HCT116 (cell line): ENCODE data around the gene RIPOR2. TPM values are rescaled to one million over a fixed set of nuclear protein-coding genes. Genes with fewer than 3 reads are reported as not detected.

ENCODE experiments used
- ATAC-seq: fragments of 200-7000 bp; cut with Tn5 transposase; 2 replicates; pipeline ENCODE4 v1.9.1; 2020; ENCODE audit warnings: mild to moderate bottlenecking, moderate library complexity
- BruUV-seq: library from RNA; stranded (reverse); fragments of 400-500 nt; replicated peaks from 2 replicates; lab custom pipeline; 2021; lab: Mats Ljungman, UMichigan
- CTCF ChIA-PET: fragments of 300-600 bp; sonication (Branson Sonifier 250); formaldehyde crosslinking; loops from one replicate; lab custom pipeline; 2021; ENCODE audit warnings: antibody characterized with exemption; lab: Charles Lee
- POLR2A ChIA-PET: fragments of 300-600, 350-600 bp; sonication (Branson Sonifier 250); formaldehyde crosslinking; loops from one replicate; lab custom pipeline; 2021; ENCODE audit warnings: antibody characterized with exemption; lab: Charles Lee
- RAD21 ChIA-PET, 2 experiments: fragments of 300-600 bp; sonication (Branson Sonifier 250); formaldehyde crosslinking; loops; one replicate each; lab custom pipeline; 2023; ENCODE audit warnings: low total read pairs in 2 of 2; ENCODE audit not compliant: uncharacterized antibody in 2 of 2, unreplicated experiment in 2 of 2, low non-redundant PET in 1 of 2; lab: Charles Lee
- DNase-seq: peaks from one replicate; pipeline ENCODE4 v3.0.0-alpha.2; 2010; ENCODE audit warnings: low read depth, low spot score
- H2AFZ ChIP-seq: fragments of 200-600 bp; shearing (Covaris generic), sonication (generic); 2 replicates; pipeline ENCODE4 v1.6.1; 2017; ENCODE audit warnings: low read depth, mixed run types, mixed read lengths, antibody characterized with exemption, low read length; ENCODE audit not compliant: poor library complexity, severe bottlenecking
- H3K27ac ChIP-seq: 2 replicates; pipeline ENCODE4 v1.5.1; 2012; ENCODE audit warnings: low read depth, low read length
- H3K27me3 ChIP-seq: fragments of 200-600 bp; sonication (generic); 2 replicates; pipeline ENCODE4 v1.6.1; 2016; ENCODE audit warnings: mixed run types, low read length, mixed read lengths; ENCODE audit not compliant: insufficient read depth
- H3K36me3 ChIP-seq, 2 experiments: fragments of 200-500 bp in 1 of 2; fragments of 200-600 bp in 1 of 2; sonication (Bioruptor generic) in 1 of 2; sonication (generic) in 1 of 2; 2 replicates each; pipeline versions ENCODE4 v1.5.1 to v1.6.1; 2014 to 2016; ENCODE audit warnings: low read length in 2 of 2, inconsistent platforms in 1 of 2, mixed read lengths in 1 of 2, mixed run types in 1 of 2; ENCODE audit not compliant: insufficient read depth in 2 of 2, control insufficient read depth in 1 of 2
- H3K4me1 ChIP-seq, 2 experiments: fragments of 200-600 bp in 1 of 2; sonication (generic) in 1 of 2; 2 replicates each; pipeline versions ENCODE4 v1.5.1 to v1.6.1; 2012 to 2017; ENCODE audit warnings: low read length in 2 of 2, inconsistent platforms in 1 of 2, mild to moderate bottlenecking in 1 of 2, mixed read lengths in 1 of 2, mixed run types in 1 of 2, moderate library complexity in 1 of 2; ENCODE audit not compliant: insufficient read depth in 2 of 2, control insufficient read depth in 1 of 2
- H3K4me2 ChIP-seq: fragments of 200-600 bp; sonication (generic); 2 replicates; pipeline ENCODE4 v1.6.1; 2017; ENCODE audit warnings: mixed run types, low read length, mixed read lengths
- H3K4me3 ChIP-seq, 2 experiments: fragments of 200-600 bp in 1 of 2; sonication (generic) in 1 of 2; replicated peaks in 1 of 2; 2 replicates each; pipeline ENCODE4 v1.5.1; 2011 to 2016; ENCODE audit warnings: low read length in 2 of 2, control low read depth in 1 of 2, low read depth in 1 of 2, mild to moderate bottlenecking in 1 of 2, mixed read lengths in 1 of 2, mixed run types in 1 of 2
- H3K79me2 ChIP-seq: fragments of 200-600 bp; sonication (generic); 2 replicates; pipeline ENCODE4 v1.6.1; 2017; ENCODE audit warnings: mild to moderate bottlenecking, mixed run types, low read length, moderate library complexity, mixed read lengths; ENCODE audit not compliant: insufficient read depth
- H3K9ac ChIP-seq: fragments of 200-600 bp; sonication (generic); 2 replicates; pipeline ENCODE4 v1.6.1; 2016; ENCODE audit warnings: low read length, mixed read lengths
- H3K9me2 ChIP-seq: fragments of 200-600 bp; sonication (generic), shearing (Covaris generic); 2 replicates; pipeline ENCODE4 v1.6.1; 2017; ENCODE audit warnings: mixed run types, mild to moderate bottlenecking, moderate library complexity; ENCODE audit not compliant: insufficient read depth
- H3K9me3 ChIP-seq, 2 experiments: fragments of 200-500 bp in 1 of 2; fragments of 200-600 bp in 1 of 2; sonication (Bioruptor generic) in 1 of 2; sonication (generic) in 1 of 2; 2 replicates each; pipeline ENCODE4 v1.6.1; 2014 to 2017; ENCODE audit warnings: low read length in 2 of 2, mixed read lengths in 2 of 2, inconsistent platforms in 1 of 2, low read depth in 1 of 2, mild to moderate bottlenecking in 1 of 2, mixed run types in 1 of 2, moderate library complexity in 1 of 2; ENCODE audit not compliant: control insufficient read depth in 1 of 2, insufficient read depth in 1 of 2
- H4K20me1 ChIP-seq: fragments of 200-600 bp; sonication (generic), shearing (Covaris generic); 2 replicates; pipeline ENCODE4 v1.6.1; 2017; ENCODE audit warnings: mixed run types, mild to moderate bottlenecking, moderate library complexity; ENCODE audit not compliant: insufficient read depth
- CBX3 ChIP-seq: IDR thresholded peaks from 2 replicates; pipeline ENCODE4 v1.6.1; 2012; ENCODE audit warnings: low read depth
- EGR1 ChIP-seq: IDR thresholded peaks from 2 replicates; pipeline ENCODE4 v1.6.1; 2012; ENCODE audit warnings: low read depth
- EZH2phosphoT487 ChIP-seq: fragments of 200-600 bp; IDR thresholded peaks from 2 replicates; pipeline ENCODE4 v1.6.1; 2018; ENCODE audit warnings: antibody characterized with exemption, borderline replicate concordance
- POLR2AphosphoS5 ChIP-seq: IDR thresholded peaks from 2 replicates; pipeline ENCODE4 v1.6.1; 2011; ENCODE audit warnings: mild to moderate bottlenecking, low read depth, low read length, moderate library complexity
- RAD21 ChIP-seq: IDR thresholded peaks from 2 replicates; pipeline ENCODE4 v1.6.1; 2012; ENCODE audit warnings: low read depth, mild to moderate bottlenecking
- SRF ChIP-seq: IDR thresholded peaks from 2 replicates; pipeline ENCODE4 v1.6.1; 2012; ENCODE audit warnings: low read depth
- YY1 ChIP-seq: IDR thresholded peaks from 2 replicates; pipeline ENCODE4 v1.6.1; 2011; ENCODE audit warnings: low read length, low read depth, moderate library complexity, mild to moderate bottlenecking; ENCODE audit not compliant: insufficient replicate concordance; ENCODE audit errors: extremely low read depth
- ZNF274 ChIP-seq: fragments of 200-500 bp; sonication (Bioruptor generic); IDR thresholded peaks from 2 replicates; pipeline ENCODE4 v1.6.1; 2014; ENCODE audit warnings: mild to moderate bottlenecking, low read depth, low read length, inconsistent platforms
- intact Hi-C: fragments of 100-400 bp; cut with micrococcal nuclease; formaldehyde crosslinking; loops from 2 replicates; pipeline ENCODE4 v1.10.0; 2022
- total RNA-seq: library from RNA; stranded (reverse); gene quantifications from one replicate; pipeline ENCODE4 v1.2.1, GENCODE V29; 2021; ENCODE audit not compliant: unreplicated experiment
- TF ChIP-seq, protein P1 (sequence below), 3 experiments: fragments of 200-600 bp in 1 of 3; sonication (generic) in 1 of 3; IDR thresholded peaks in 2 of 3; conservative IDR thresholded peaks in 1 of 3; 2 replicates each; pipeline ENCODE4 v1.5.1; 2012 to 2017; ENCODE audit warnings: low read depth in 2 of 3, low read length in 2 of 3, antibody characterized with exemption in 1 of 3, borderline replicate concordance in 1 of 3, control low read depth in 1 of 3, mild to moderate bottlenecking in 1 of 3, mixed read lengths in 1 of 3, mixed run types in 1 of 3, moderate library complexity in 1 of 3; ENCODE audit not compliant: insufficient read depth in 1 of 3
- TF ChIP-seq, protein P2 (sequence below): IDR thresholded peaks from 2 replicates; pipeline ENCODE4 v1.6.1; 2012; ENCODE audit warnings: low read depth
- TF ChIP-seq, protein P3 (sequence below): IDR thresholded peaks from 2 replicates; pipeline ENCODE4 v1.6.1; 2012

The RIPOR2 gene
- total RNA-seq, 1 experiment from 2014 or later: 0.44 TPM

DNA sequence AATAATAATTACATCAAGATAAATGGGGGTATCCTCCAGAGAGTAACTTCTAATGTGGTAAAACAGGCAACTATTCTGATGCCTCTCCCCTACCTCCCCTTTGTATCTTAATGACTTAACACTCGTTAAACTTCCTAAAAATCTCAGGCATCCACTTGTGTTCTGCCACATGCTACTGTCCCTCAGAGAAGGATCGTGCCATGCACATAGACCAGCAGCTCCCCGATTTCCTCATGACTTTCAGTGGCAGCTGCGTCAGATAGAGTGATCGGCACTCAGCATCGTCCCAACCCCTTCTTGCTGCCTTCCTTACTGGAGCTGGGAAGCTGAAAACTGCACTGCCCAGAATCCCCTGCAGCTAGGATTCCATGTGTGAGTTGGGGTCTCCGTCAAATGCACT is 32.1 kb downstream of the RIPOR2 start:
- Histone ChIP-seq H3K9me2 (no peaks in the 10 kb centered on the region), H4K20me1 (no peaks in the 10 kb centered on the region), H3K36me3 (no peaks in the 10 kb centered on the region), H3K4me2 (no peak overlapping the region), H3K79me2 (no peaks in the 10 kb centered on the region), H3K9me3 (no peaks in the 10 kb centered on the region), H3K9ac (no peak overlapping the region), H3K27ac (no peak overlapping the region), H3K4me1 (peaks cover 0 to 8% of the 10 kb centered on the region in 2 experiments; a peak in 1 of 4 replicates), H3K4me3 (no peak overlapping the region), H3K27me3 (no peaks in the 10 kb centered on the region)
- ChIA-PET POLR2A (no interaction called here), RAD21 (no interaction called here), CTCF (no interaction called here)
- intact Hi-C loops: no loop called here
- no TSS peak for BruUV-seq
- DNase-seq: no peak
- ATAC-seq: no peak
- TF ChIP-seq EZH2phosphoT487: no peak
- no peak for TF ChIP-seq YY1
- no peak for TF ChIP-seq SRF
- TF ChIP-seq, protein P1, sequence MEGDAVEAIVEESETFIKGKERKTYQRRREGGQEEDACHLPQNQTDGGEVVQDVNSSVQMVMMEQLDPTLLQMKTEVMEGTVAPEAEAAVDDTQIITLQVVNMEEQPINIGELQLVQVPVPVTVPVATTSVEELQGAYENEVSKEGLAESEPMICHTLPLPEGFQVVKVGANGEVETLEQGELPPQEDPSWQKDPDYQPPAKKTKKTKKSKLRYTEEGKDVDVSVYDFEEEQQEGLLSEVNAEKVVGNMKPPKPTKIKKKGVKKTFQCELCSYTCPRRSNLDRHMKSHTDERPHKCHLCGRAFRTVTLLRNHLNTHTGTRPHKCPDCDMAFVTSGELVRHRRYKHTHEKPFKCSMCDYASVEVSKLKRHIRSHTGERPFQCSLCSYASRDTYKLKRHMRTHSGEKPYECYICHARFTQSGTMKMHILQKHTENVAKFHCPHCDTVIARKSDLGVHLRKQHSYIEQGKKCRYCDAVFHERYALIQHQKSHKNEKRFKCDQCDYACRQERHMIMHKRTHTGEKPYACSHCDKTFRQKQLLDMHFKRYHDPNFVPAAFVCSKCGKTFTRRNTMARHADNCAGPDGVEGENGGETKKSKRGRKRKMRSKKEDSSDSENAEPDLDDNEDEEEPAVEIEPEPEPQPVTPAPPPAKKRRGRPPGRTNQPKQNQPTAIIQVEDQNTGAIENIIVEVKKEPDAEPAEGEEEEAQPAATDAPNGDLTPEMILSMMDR (IDR thresholded peaks at IDR 0.05 in 2 of 3, conservative IDR thresholded peaks at IDR 0.05 in 1 of 3; ENCODE audit: borderline replicate concordance in 1 of 3, insufficient read depth in 1 of 3, low read depth in 2 of 3, low read length in 2 of 3): no peak
- no peak for TF ChIP-seq POLR2AphosphoS5
- TF ChIP-seq ZNF274: no peak
- TF ChIP-seq CBX3: no peak
- TF ChIP-seq, protein P2, sequence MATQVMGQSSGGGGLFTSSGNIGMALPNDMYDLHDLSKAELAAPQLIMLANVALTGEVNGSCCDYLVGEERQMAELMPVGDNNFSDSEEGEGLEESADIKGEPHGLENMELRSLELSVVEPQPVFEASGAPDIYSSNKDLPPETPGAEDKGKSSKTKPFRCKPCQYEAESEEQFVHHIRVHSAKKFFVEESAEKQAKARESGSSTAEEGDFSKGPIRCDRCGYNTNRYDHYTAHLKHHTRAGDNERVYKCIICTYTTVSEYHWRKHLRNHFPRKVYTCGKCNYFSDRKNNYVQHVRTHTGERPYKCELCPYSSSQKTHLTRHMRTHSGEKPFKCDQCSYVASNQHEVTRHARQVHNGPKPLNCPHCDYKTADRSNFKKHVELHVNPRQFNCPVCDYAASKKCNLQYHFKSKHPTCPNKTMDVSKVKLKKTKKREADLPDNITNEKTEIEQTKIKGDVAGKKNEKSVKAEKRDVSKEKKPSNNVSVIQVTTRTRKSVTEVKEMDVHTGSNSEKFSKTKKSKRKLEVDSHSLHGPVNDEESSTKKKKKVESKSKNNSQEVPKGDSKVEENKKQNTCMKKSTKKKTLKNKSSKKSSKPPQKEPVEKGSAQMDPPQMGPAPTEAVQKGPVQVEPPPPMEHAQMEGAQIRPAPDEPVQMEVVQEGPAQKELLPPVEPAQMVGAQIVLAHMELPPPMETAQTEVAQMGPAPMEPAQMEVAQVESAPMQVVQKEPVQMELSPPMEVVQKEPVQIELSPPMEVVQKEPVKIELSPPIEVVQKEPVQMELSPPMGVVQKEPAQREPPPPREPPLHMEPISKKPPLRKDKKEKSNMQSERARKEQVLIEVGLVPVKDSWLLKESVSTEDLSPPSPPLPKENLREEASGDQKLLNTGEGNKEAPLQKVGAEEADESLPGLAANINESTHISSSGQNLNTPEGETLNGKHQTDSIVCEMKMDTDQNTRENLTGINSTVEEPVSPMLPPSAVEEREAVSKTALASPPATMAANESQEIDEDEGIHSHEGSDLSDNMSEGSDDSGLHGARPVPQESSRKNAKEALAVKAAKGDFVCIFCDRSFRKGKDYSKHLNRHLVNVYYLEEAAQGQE: no peak
- TF ChIP-seq, protein P3, sequence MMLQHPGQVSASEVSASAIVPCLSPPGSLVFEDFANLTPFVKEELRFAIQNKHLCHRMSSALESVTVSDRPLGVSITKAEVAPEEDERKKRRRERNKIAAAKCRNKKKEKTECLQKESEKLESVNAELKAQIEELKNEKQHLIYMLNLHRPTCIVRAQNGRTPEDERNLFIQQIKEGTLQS: no peak
- no peak for TF ChIP-seq EGR1
- no peak for TF ChIP-seq RAD21
- TF ChIP-seq, all 23 proteins: peak for 0
- no peak overlapping the region for H2AFZ ChIP-seq
